OCI-LY7 (cell line): Measurements from ENCODE around the gene KCNIP1. TPM values are rescaled to one million over a fixed set of nuclear protein-coding genes. Genes with fewer than 3 reads are reported as not detected.

Source experiments
- BruUV-seq: library from RNA; stranded (reverse); fragments of 400-500 nt; replicated peaks from 2 replicates; lab custom pipeline; 2021; lab: Mats Ljungman, UMichigan
- CTCF ChIA-PET: fragments of 300-600 bp; sonication (Branson Sonifier 250); formaldehyde crosslinking; loops from one replicate; lab custom pipeline; 2022; ENCODE audit warnings: antibody characterized with exemption; ENCODE audit not compliant: unreplicated experiment; lab: Charles Lee
- POLR2A ChIA-PET: fragments of 300-600 bp; sonication (Branson Sonifier 250); formaldehyde crosslinking; loops from one replicate; lab custom pipeline; 2022; ENCODE audit warnings: antibody characterized with exemption; lab: Charles Lee
- DNase-seq: peaks from one replicate; pipeline ENCODE4 v3.0.0-alpha.2; 2015; ENCODE audit warnings: low spot score
- H2AFZ ChIP-seq: fragments of 200-600 bp; sonication (generic), shearing (Covaris generic); 2 replicates; pipeline ENCODE4 v1.6.1; 2014; ENCODE audit warnings: mild to moderate bottlenecking, antibody characterized with exemption, low read length, moderate library complexity
- H3K27ac ChIP-seq: fragments of 200-600 bp; sonication (generic); 2 replicates; pipeline ENCODE4 v1.5.1; 2014; ENCODE audit warnings: mixed run types, low read depth, mild to moderate bottlenecking, moderate library complexity, low read length, inconsistent platforms; ENCODE audit not compliant: poor library complexity, severe bottlenecking
- H3K36me3 ChIP-seq: fragments of 200-600 bp; sonication (generic); 2 replicates; pipeline ENCODE4 v1.6.1; 2014; ENCODE audit warnings: mild to moderate bottlenecking, antibody characterized with exemption, low read length, moderate library complexity, mixed read lengths; ENCODE audit not compliant: insufficient read depth
- H3K4me1 ChIP-seq: fragments of 200-600 bp; sonication (generic); 2 replicates; pipeline ENCODE4 v1.5.1; 2014; ENCODE audit warnings: mild to moderate bottlenecking, low read length; ENCODE audit not compliant: insufficient read depth, poor library complexity, severe bottlenecking
- H3K4me2 ChIP-seq: fragments of 200-600 bp; sonication (generic); 2 replicates; pipeline ENCODE4 v1.6.1; 2014; ENCODE audit warnings: mild to moderate bottlenecking, low read length
- H3K4me3 ChIP-seq: fragments of 200-600 bp; sonication (generic); 2 replicates; pipeline ENCODE4 v1.5.1; 2014; ENCODE audit warnings: mild to moderate bottlenecking, low read depth, low read length; ENCODE audit not compliant: poor library complexity, severe bottlenecking
- H3K79me2 ChIP-seq: fragments of 200-600 bp; sonication (generic); 2 replicates; pipeline ENCODE4 v1.6.1; 2016; ENCODE audit warnings: low read depth, mild to moderate bottlenecking, low read length, moderate library complexity, mixed read lengths; ENCODE audit not compliant: insufficient read depth
- H3K9me2 ChIP-seq: fragments of 200-600 bp; sonication (generic); 2 replicates; pipeline ENCODE4 v1.6.1; 2016; ENCODE audit warnings: mild to moderate bottlenecking, low read length, mixed read lengths; ENCODE audit not compliant: insufficient read depth
- H3K9me3 ChIP-seq: fragments of 200-600 bp; sonication (generic); 2 replicates; pipeline ENCODE4 v1.6.1; 2014; ENCODE audit warnings: mild to moderate bottlenecking, mixed run types, low read length, mixed read lengths
- H4K20me1 ChIP-seq: fragments of 200-600 bp; sonication (generic); 2 replicates; pipeline ENCODE4 v1.6.1; 2014; ENCODE audit warnings: mild to moderate bottlenecking, antibody characterized with exemption, low read length, moderate library complexity, mixed read lengths; ENCODE audit not compliant: insufficient read depth
- CTCF ChIP-seq: fragments of 200-600 bp; sonication (generic); conservative IDR thresholded peaks from 2 replicates; pipeline ENCODE4 v1.5.1; 2014; ENCODE audit warnings: mild to moderate bottlenecking, antibody characterized with exemption, low read length, moderate library complexity, mixed read lengths
- EZH2phosphoT487 ChIP-seq: fragments of 200-600 bp; sonication (generic); IDR thresholded peaks from 2 replicates; pipeline ENCODE4 v1.6.1; 2018; ENCODE audit warnings: low read depth, borderline replicate concordance, mild to moderate bottlenecking, mixed run types, antibody characterized with exemption, low read length, moderate library complexity, mixed read lengths
- intact Hi-C: fragments of 100-400 bp; cut with micrococcal nuclease; formaldehyde crosslinking; loops from one replicate; pipeline ENCODE4 v1.10.0; 2022; ENCODE audit not compliant: unreplicated experiment
- total RNA-seq, 2 experiments: library from RNA; depleted of rRNA in 1 of 2; stranded (reverse); fragments of >200 nt in 1 of 2; shearing (Covaris generic) in 1 of 2; gene quantifications; 2 replicates each; pipeline ENCODE4 v1.2.3, GENCODE V29; 2014 to 2022

KCNIP1 gene
- total RNA-seq, 2 experiments from 2014 or later, result not detected

GRCh38 chr5:170627271-170627670 lies 123.5 kb downstream of the KCNIP1 start:
- CTCF ChIA-PET, result no interaction called here

GRCh38 chr5:170628028-170628427 lies 124.2 kb downstream of the KCNIP1 start:
- no peaks in the 10 kb centered on the region for H3K4me1 ChIP-seq
- no peaks in the 10 kb centered on the region for H3K79me2 ChIP-seq
- TF ChIP-seq CTCF, result no peak
- TF ChIP-seq EZH2phosphoT487, result no peak
- H3K4me3 ChIP-seq, result no peak overlapping the region
- no peaks in the 10 kb centered on the region for H3K36me3 ChIP-seq
- no peak overlapping the region for H2AFZ ChIP-seq
- no TSS peak for BruUV-seq
- H3K9me3 ChIP-seq, result no peaks in the 10 kb centered on the region
- intact Hi-C loops, result no loop called here
- no peaks in the 10 kb centered on the region for H4K20me1 ChIP-seq
- H3K9me2 ChIP-seq, result no peaks in the 10 kb centered on the region
- H3K27ac ChIP-seq, result no peak overlapping the region
- CTCF ChIA-PET, result no interaction called here
- H3K4me2 ChIP-seq, result no peak overlapping the region
- POLR2A ChIA-PET, result no interaction called here
- DNase-seq, result no peak

More at GRCh38 chr5:170627271-170627670, 123.5 kb downstream of the KCNIP1 start:
- H3K4me1 ChIP-seq, result no peaks in the 10 kb centered on the region
- POLR2A ChIA-PET, result no interaction called here
- H3K9me3 ChIP-seq, result no peaks in the 10 kb centered on the region
- no peak overlapping the region for H3K4me3 ChIP-seq
- intact Hi-C loops, result no loop called here
- H2AFZ ChIP-seq, result no peak overlapping the region
- H3K79me2 ChIP-seq, result no peaks in the 10 kb centered on the region
- TF ChIP-seq EZH2phosphoT487 (no peak), CTCF (no peak)
- H3K36me3 ChIP-seq, result no peaks in the 10 kb centered on the region
- no peak overlapping the region for H3K27ac ChIP-seq
- no peaks in the 10 kb centered on the region for H3K9me2 ChIP-seq
- no peak overlapping the region for H3K4me2 ChIP-seq
- H4K20me1 ChIP-seq, result no peaks in the 10 kb centered on the region
- no peak for DNase-seq
- BruUV-seq, result no TSS peak

GRCh38 chr5:170628691-170629565 lies 125.1 kb downstream of the KCNIP1 start:
- Histone ChIP-seq H3K79me2 (no peaks in the 10 kb centered on the region), H3K9me3 (no peaks in the 10 kb centered on the region), H2AFZ (no peak overlapping the region), H3K4me3 (no peak overlapping the region), H3K4me2 (no peak overlapping the region), H3K9me2 (no peaks in the 10 kb centered on the region), H3K36me3 (no peaks in the 10 kb centered on the region), H3K4me1 (no peaks in the 10 kb centered on the region), H4K20me1 (no peaks in the 10 kb centered on the region), H3K27ac (no peak overlapping the region)
- no TSS peak for BruUV-seq
- intact Hi-C loops, result no loop called here
- POLR2A ChIA-PET, result no interaction called here
- DNase-seq, result no peak
- CTCF ChIA-PET, result no interaction called here
- no peak for TF ChIP-seq EZH2phosphoT487
